HCT116 (cell line): ENCODE data around the gene PXDN. TPM values are rescaled to one million over a fixed set of nuclear protein-coding genes. Genes with fewer than 3 reads are reported as not detected.

Experiments
- CBX3 ChIP-seq: IDR thresholded peaks from 2 replicates; pipeline ENCODE4 v1.6.1; 2012; ENCODE audit warnings: low read depth
- CTCF ChIP-seq, 3 experiments: fragments of 200-600 bp in 1 of 3; sonication (generic) in 1 of 3; IDR thresholded peaks in 2 of 3; conservative IDR thresholded peaks in 1 of 3; 2 replicates each; pipeline ENCODE4 v1.5.1; 2012 to 2017; ENCODE audit warnings: low read depth in 2 of 3, low read length in 2 of 3, antibody characterized with exemption in 1 of 3, borderline replicate concordance in 1 of 3, control low read depth in 1 of 3, mild to moderate bottlenecking in 1 of 3, mixed read lengths in 1 of 3, mixed run types in 1 of 3, moderate library complexity in 1 of 3; ENCODE audit not compliant: insufficient read depth in 1 of 3
- EGR1 ChIP-seq: IDR thresholded peaks from 2 replicates; pipeline ENCODE4 v1.6.1; 2012; ENCODE audit warnings: low read depth
- ELF1 ChIP-seq: IDR thresholded peaks from 2 replicates; pipeline ENCODE4 v1.6.1; 2012; ENCODE audit warnings: low read depth, borderline replicate concordance
- JUND ChIP-seq: IDR thresholded peaks from 2 replicates; pipeline ENCODE4 v1.6.1; 2012
- MAX ChIP-seq: IDR thresholded peaks from 2 replicates; pipeline ENCODE4 v1.6.1; 2012
- POLR2AphosphoS5 ChIP-seq: IDR thresholded peaks from 2 replicates; pipeline ENCODE4 v1.6.1; 2011; ENCODE audit warnings: mild to moderate bottlenecking, low read depth, low read length, moderate library complexity
- REST ChIP-seq: IDR thresholded peaks from 2 replicates; pipeline ENCODE4 v1.6.1; 2012; ENCODE audit warnings: low read depth
- ZNF274 ChIP-seq: fragments of 200-500 bp; sonication (Bioruptor generic); IDR thresholded peaks from 2 replicates; pipeline ENCODE4 v1.6.1; 2014; ENCODE audit warnings: mild to moderate bottlenecking, low read depth, low read length, inconsistent platforms
- total RNA-seq: library from RNA; stranded (reverse); gene quantifications from one replicate; pipeline ENCODE4 v1.2.1, GENCODE V29; 2021; ENCODE audit not compliant: unreplicated experiment

Gene PXDN
- total RNA-seq, 1 experiment from 2014 or later: 10.7 TPM

GRCh38 chr2:1788478-1788959 is 44.2 kb upstream of the PXDN start (continued):
- TF ChIP-seq CTCF (IDR thresholded peaks at IDR 0.05 in 2 of 3, conservative IDR thresholded peaks at IDR 0.05 in 1 of 3; ENCODE audit: borderline replicate concordance in 1 of 3, insufficient read depth in 1 of 3, low read depth in 2 of 3, low read length in 2 of 3) (no peak), MAX (no peak), REST (no peak), POLR2AphosphoS5 (no peak), EGR1 (no peak), CBX3 (no peak), ELF1 (no peak), JUND (no peak), ZNF274 (no peak)
